ENCODE data around the gene WFIKKN1.

The WFIKKN1 gene

DNA sequence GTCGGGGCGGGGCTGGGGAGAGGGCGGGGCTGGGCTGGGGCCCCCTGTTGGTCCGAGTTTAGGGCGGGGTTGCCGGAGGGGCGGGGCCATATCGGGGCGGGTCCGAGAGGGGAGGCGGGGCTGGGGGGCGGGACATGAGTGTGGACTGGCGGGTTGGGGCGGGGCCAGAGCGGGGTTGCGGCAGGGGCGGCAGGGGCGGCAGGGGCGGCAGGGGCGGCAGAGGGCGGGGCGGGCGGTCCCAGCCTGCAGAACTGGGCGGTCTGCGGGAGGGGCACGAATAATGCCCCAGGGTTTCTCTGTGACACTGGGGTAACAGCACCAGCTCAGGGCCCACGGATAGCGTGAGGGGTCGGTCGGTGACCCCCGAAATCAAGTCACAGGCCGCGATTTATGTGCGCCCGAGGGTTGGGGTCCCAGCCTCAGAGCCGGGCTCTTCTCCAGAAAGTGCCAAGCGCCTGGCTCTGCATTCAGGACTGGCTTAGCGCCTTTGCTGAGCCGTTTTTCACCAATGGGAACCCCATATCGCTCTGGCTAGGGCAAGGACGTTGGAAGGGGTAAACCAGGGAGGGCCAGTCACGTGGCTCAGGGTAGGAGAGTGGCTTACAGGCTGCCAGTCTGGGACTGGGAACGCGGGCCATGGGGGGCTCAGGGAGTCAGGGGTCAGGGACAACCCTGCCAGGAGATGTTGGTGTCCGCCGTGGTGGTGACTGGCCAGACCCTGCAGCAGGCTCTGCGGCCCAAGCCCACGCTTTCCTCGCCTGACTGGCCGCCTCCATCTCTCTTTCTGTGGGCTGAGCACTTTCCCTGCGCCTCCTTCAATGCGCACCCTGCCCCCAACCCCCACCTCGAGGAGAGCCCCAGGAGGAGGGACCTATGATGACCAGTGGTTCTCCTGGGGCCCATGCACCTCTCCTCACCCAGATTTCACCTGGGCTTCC, 6.6 kb downstream of the WFIKKN1 start (continued):
- TF ChIP-seq GLIS1 (tag by site-specific recombination; IDR thresholded peaks at IDR 0.05) (0 out of 2 replicates have a peak, but pooled peaks have one; percentile 10), ZBTB48 (tag by site-specific recombination; IDR thresholded peaks at IDR 0.05) (no peak)

- no peak overlapping the region for H3K27ac ChIP-seq (ENCODE audit: extremely low read depth, low read depth, low read length)
- H3K4me3 ChIP-seq (ENCODE audit: low read depth, low read length), result no peak overlapping the region
- ChIA-PET CTCF (interaction anchor here (0.7 kb wide), 1 partner anchor 10 kb away, joined by 5 read pairs; no protein-coding TSS in a partner anchor), POLR2A (no interaction called here)
- peak; percentile 31; the same call in 1 of the 2 replicates for TF ChIP-seq ZIC2 (tag by site-specific recombination; IDR thresholded peaks at IDR 0.05)
- peak; percentile 34; the same call in 1 of the 2 replicates for TF ChIP-seq GLIS1 (tag by site-specific recombination; IDR thresholded peaks at IDR 0.05)
- peak; percentile 44; the same call in 1 of the 2 replicates for TF ChIP-seq ZFHX2 (tag by site-specific recombination; conservative IDR thresholded peaks at IDR 0.05)
- no peak for TF ChIP-seq ZNF214 (tag by site-specific recombination; IDR thresholded peaks at IDR 0.05; ENCODE audit: borderline replicate concordance)
- no peak for TF ChIP-seq ZNF148 (tag by site-specific recombination; IDR thresholded peaks at IDR 0.05; ENCODE audit: borderline replicate concordance)
- 0 out of 2 replicates have a peak, but pooled peaks have one; percentile 18 for TF ChIP-seq EGR2 (tag by site-specific recombination; IDR thresholded peaks at IDR 0.05; ENCODE audit: low read depth)
- TF ChIP-seq, protein P1, sequence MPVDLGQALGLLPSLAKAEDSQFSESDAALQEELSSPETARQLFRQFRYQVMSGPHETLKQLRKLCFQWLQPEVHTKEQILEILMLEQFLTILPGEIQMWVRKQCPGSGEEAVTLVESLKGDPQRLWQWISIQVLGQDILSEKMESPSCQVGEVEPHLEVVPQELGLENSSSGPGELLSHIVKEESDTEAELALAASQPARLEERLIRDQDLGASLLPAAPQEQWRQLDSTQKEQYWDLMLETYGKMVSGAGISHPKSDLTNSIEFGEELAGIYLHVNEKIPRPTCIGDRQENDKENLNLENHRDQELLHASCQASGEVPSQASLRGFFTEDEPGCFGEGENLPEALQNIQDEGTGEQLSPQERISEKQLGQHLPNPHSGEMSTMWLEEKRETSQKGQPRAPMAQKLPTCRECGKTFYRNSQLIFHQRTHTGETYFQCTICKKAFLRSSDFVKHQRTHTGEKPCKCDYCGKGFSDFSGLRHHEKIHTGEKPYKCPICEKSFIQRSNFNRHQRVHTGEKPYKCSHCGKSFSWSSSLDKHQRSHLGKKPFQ (tag by site-specific recombination; IDR thresholded peaks at IDR 0.05), result no peak
- peak; percentile 76 for TF ChIP-seq ZNF341 (tag by site-specific recombination; IDR thresholded peaks at IDR 0.05; ENCODE audit: low read depth)
- H3K9me3 ChIP-seq (ENCODE audit: control insufficient read depth, insufficient read depth, low read depth, low read length), result no peaks in the 10 kb centered on the region
- H3K36me3 ChIP-seq (ENCODE audit: control insufficient read depth in 2 of 2, insufficient read depth in 1 of 2, low read length in 2 of 2), result peaks cover 0 to 18% of the 10 kb centered on the region in 2 experiments; a peak in 1 of 3 replicates
- H3K4me1 ChIP-seq (ENCODE audit: control insufficient read depth, insufficient read depth, low read length), result peaks cover 6% of the 10 kb centered on the region; the same call in 1 of the 2 replicates
Measured at GRCh38 chr16:638034-638543, 7.3 kb downstream of the WFIKKN1 start.

DNA sequence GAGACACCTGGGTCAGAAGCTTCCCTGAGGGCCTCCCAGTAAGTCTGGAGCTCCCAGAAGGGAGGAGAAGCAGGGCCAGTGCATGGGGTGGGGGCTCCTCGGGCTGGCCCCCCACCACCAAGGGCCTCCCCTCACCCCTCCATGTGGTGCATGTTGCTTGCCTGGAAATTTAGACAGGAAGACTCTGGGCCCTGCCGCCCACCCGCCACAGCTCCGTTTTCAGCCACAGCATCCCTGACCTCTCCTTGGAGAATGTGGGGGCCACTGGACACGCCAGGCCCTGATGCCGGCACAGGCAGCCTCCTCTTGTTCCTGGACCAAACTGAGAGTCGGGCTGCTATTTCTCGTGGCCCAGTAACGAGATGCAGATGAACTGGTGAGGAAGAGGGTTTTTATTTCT, 8.1 kb downstream of the WFIKKN1 start:
- Histone ChIP-seq H3K4me1 (ENCODE audit: control insufficient read depth, insufficient read depth, low read length) (peaks cover 6% of the 10 kb centered on the region; the same call in 1 of the 2 replicates), H3K36me3 (ENCODE audit: control insufficient read depth in 2 of 2, insufficient read depth in 1 of 2, low read length in 2 of 2) (peaks cover 0 to 10% of the 10 kb centered on the region in 2 experiments; a peak in 1 of 3 replicates), H3K4me3 (ENCODE audit: low read depth, low read length) (no peak overlapping the region), H3K9me3 (ENCODE audit: control insufficient read depth, insufficient read depth, low read depth, low read length) (no peaks in the 10 kb centered on the region), H3K27ac (ENCODE audit: extremely low read depth, low read depth, low read length) (no peak overlapping the region)
- CTCF ChIA-PET, result interaction anchor here (0.7 kb wide), 1 partner anchor 10 kb away, joined by 5 read pairs; no protein-coding TSS in a partner anchor
- POLR2A ChIA-PET, result no interaction called here
- TF ChIP-seq WT1 (tag by site-specific recombination; IDR thresholded peaks at IDR 0.05), result no peak
- TF ChIP-seq ZNF555 (tag by site-specific recombination; conservative IDR thresholded peaks at IDR 0.05), result no peak
- no peak for TF ChIP-seq ZNF639 (tag by site-specific recombination; IDR thresholded peaks at IDR 0.05)
- peak; percentile 28; the same call in 1 of the 2 replicates for TF ChIP-seq PATZ1 (tag by site-specific recombination; IDR thresholded peaks at IDR 0.05)
- no peak for TF ChIP-seq MYNN (tag by site-specific recombination; IDR thresholded peaks at IDR 0.05; ENCODE audit: borderline replicate concordance)

Measured in HEK293 (cell line).